ENCODE measurements around the gene MTCH1. TPM values are rescaled to one million over a fixed set of nuclear protein-coding genes. Genes with fewer than 3 reads are reported as not detected.

MTCH1 gene, protein sequence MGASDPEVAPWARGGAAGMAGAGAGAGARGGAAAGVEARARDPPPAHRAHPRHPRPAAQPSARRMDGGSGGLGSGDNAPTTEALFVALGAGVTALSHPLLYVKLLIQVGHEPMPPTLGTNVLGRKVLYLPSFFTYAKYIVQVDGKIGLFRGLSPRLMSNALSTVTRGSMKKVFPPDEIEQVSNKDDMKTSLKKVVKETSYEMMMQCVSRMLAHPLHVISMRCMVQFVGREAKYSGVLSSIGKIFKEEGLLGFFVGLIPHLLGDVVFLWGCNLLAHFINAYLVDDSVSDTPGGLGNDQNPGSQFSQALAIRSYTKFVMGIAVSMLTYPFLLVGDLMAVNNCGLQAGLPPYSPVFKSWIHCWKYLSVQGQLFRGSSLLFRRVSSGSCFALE
- total RNA-seq = 297 and 327 TPM in 2 replicates

DNA sequence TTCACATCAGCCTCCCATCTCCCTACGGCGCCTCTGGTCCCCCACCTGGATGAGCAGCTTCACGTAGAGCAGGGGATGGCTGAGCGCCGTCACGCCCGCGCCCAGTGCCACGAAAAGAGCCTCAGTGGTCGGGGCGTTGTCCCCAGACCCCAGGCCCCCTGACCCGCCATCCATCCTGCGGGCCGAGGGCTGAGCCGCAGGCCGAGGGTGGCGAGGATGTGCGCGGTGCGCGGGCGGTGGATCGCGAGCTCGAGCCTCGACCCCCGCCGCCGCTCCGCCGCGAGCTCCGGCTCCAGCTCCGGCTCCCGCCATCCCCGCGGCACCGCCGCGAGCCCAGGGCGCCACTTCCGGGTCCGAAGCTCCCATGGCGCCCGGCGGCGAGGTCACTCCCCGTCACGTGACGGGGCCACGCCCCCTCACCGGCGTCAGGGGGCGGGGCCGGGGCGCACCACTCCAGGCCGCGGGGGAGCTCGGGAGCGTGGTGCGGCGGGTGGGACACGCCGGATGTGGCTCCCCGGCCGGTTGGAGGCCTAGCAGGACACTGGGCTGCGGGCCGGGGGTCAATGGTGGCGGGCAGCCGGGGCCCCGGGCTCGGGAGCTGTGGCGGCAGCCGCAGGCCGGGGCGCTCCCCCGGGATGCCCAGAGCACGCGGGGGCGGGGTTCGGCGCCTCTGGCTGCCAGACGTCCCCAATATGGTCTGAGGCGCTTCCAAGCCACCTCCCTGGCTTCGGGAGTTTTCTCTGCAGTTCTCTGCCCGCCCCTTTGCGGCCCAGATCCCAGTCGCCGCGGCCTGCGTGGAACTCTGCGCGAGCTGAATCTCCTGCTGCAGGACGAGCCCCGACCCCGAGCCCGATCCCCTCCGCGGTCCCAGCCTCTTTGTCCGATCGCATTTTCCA lies at the start of gene MTCH1:
Gene MTCH1, minus strand, starts transcription at position 389 of the 896 bp plus-strand sequence. Its CDS starts 23 bp downstream, at position 366.

DNA sequence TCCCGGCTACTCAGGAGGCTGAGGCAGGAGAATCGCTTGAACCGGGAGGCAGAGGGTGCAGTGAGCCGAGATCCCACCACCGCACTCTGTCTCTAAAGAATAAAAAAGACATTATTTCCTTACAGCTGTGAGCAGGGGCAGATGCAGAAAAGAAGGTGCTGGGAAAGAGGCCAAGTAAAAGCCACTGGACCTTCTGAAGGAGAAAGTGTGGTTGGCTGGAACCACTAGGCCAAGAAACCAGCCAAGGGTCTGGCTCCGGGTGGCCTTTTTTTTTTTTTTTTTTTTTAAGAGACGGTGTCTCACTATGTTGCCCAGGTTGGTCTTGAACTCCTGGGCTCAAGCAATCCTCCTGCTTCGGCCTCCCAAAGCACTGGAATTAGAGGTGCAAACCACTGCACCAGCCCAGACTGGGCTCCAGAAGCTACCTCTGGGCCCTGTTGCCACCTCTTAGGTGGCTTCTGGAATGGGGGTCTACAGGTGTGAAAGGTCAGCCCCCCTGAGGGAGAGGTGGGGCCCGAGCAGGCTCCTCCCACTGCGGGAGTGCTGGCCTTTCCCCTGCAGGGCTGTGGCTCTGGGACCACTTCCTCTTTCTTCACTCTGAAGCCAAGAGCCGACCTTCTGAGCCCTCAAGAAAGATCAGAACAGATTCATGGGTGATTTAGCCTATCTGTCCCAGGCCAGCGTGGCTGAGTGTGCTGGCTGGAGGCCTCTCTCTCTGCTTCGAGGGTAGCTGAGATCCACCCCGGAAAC lies 19.2 kb upstream of the MTCH1 start, which contains the start of gene FGD2:
Gene FGD2, plus strand, starts transcription at position 595 of the 750 bp plus-strand sequence. CDS start 163 bp downstream, outside the sequence.

DNA sequence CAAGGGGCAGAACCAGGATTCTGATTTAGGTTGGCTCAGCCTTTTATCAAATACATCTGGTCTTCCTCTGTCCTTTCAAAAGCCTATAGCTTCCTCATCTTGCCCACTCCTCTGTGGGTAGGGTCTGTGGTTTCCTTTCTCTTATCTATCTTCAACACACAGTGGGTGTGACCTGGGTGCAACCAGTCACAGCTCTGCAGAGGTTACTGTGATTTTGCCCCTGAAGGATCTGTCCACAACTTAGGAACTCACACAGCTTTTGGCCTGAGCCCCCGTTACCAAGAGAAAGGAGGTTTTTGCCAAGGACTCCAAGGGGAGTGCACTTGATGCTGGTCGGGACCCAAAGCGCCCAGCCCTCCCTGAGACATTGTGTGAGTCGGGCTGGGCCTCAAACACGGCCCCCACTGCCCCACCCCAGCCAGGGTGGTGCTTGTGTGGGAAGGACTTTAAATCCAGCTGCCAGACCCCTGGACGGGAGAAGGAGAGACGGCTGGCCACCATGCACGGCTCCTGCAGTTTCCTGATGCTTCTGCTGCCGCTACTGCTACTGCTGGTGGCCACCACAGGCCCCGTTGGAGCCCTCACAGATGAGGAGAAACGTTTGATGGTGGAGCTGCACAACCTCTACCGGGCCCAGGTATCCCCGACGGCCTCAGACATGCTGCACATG lies 31.6 kb downstream of the MTCH1 start, which contains the start of gene PI16:
Gene PI16, plus strand, starts transcription at position 477 of the 670 bp plus-strand sequence. Its CDS starts 23 bp downstream, at position 500.

Other genes starting within 250 kb of the MTCH1 start
- 4.6 and 5.8 TPM in 2 replicates for gene CPNE5, start 146.8 kb downstream of the MTCH1 start, total RNA-seq
- 44.4 and 48.7 TPM in 2 replicates for gene PPIL1, start 111.4 kb downstream of the MTCH1 start, total RNA-seq
- 19.2 and 23.3 TPM in 2 replicates for gene C6orf89, start 100.2 kb downstream of the MTCH1 start, total RNA-seq
- not detected in 2 replicates for gene PI16, start 31.5 kb downstream of the MTCH1 start, total RNA-seq
- not detected in 2 replicates for gene FGD2, start 19.5 kb upstream of the MTCH1 start, total RNA-seq
- 3.2 and 3.6 TPM in 2 replicates for gene PIM1, start 184.0 kb upstream of the MTCH1 start, total RNA-seq

Measured in epithelial cell of umbilical artery (primary cell).